ENCODE data around the gene FOXS1.

- no peak for TF ChIP-seq POLR2A (IDR thresholded peaks at IDR 0.05)
- no peak for TF ChIP-seq CTCF (IDR thresholded peaks at IDR 0.05)
These were observed 24.7 kb upstream of the FOXS1 start, which contains the start of the genes DUSP15 and TTLL9 for GRCh38 chr20:31869942-31870725.

Data from right lobe of liver (tissue), 4 donors.